HCT116 (cell line): ENCODE results near the gene KCNH3. TPM values are rescaled to one million over a fixed set of nuclear protein-coding genes. Genes with fewer than 3 reads are reported as not detected.

Experiments used
- ATAC-seq: fragments of 200-7000 bp; cut with Tn5 transposase; 2 replicates; pipeline ENCODE4 v1.9.1; 2020; ENCODE audit warnings: mild to moderate bottlenecking, moderate library complexity
- BruUV-seq: library from RNA; stranded (reverse); fragments of 400-500 nt; replicated peaks from 2 replicates; lab custom pipeline; 2021; lab: Mats Ljungman, UMichigan
- CTCF ChIA-PET: fragments of 300-600 bp; sonication (Branson Sonifier 250); formaldehyde crosslinking; loops from one replicate; lab custom pipeline; 2021; ENCODE audit warnings: antibody characterized with exemption; lab: Charles Lee
- POLR2A ChIA-PET: fragments of 300-600, 350-600 bp; sonication (Branson Sonifier 250); formaldehyde crosslinking; loops from one replicate; lab custom pipeline; 2021; ENCODE audit warnings: antibody characterized with exemption; lab: Charles Lee
- RAD21 ChIA-PET, 2 experiments: fragments of 300-600 bp; sonication (Branson Sonifier 250); formaldehyde crosslinking; loops; one replicate each; lab custom pipeline; 2023; ENCODE audit warnings: low total read pairs in 2 of 2; ENCODE audit not compliant: uncharacterized antibody in 2 of 2, unreplicated experiment in 2 of 2, low non-redundant PET in 1 of 2; lab: Charles Lee
- DNase-seq: peaks from one replicate; pipeline ENCODE4 v3.0.0-alpha.2; 2010; ENCODE audit warnings: low read depth, low spot score
- H2AFZ ChIP-seq: fragments of 200-600 bp; shearing (Covaris generic), sonication (generic); 2 replicates; pipeline ENCODE4 v1.6.1; 2017; ENCODE audit warnings: low read depth, mixed run types, mixed read lengths, antibody characterized with exemption, low read length; ENCODE audit not compliant: poor library complexity, severe bottlenecking
- H3K27ac ChIP-seq: 2 replicates; pipeline ENCODE4 v1.5.1; 2012; ENCODE audit warnings: low read depth, low read length
- H3K27me3 ChIP-seq: fragments of 200-600 bp; sonication (generic); 2 replicates; pipeline ENCODE4 v1.6.1; 2016; ENCODE audit warnings: mixed run types, low read length, mixed read lengths; ENCODE audit not compliant: insufficient read depth
- H3K36me3 ChIP-seq, 2 experiments: fragments of 200-500 bp in 1 of 2; fragments of 200-600 bp in 1 of 2; sonication (Bioruptor generic) in 1 of 2; sonication (generic) in 1 of 2; 2 replicates each; pipeline versions ENCODE4 v1.5.1 to v1.6.1; 2014 to 2016; ENCODE audit warnings: low read length in 2 of 2, inconsistent platforms in 1 of 2, mixed read lengths in 1 of 2, mixed run types in 1 of 2; ENCODE audit not compliant: insufficient read depth in 2 of 2, control insufficient read depth in 1 of 2
- H3K4me1 ChIP-seq, 2 experiments: fragments of 200-600 bp in 1 of 2; sonication (generic) in 1 of 2; 2 replicates each; pipeline versions ENCODE4 v1.5.1 to v1.6.1; 2012 to 2017; ENCODE audit warnings: low read length in 2 of 2, inconsistent platforms in 1 of 2, mild to moderate bottlenecking in 1 of 2, mixed read lengths in 1 of 2, mixed run types in 1 of 2, moderate library complexity in 1 of 2; ENCODE audit not compliant: insufficient read depth in 2 of 2, control insufficient read depth in 1 of 2
- H3K4me2 ChIP-seq: fragments of 200-600 bp; sonication (generic); 2 replicates; pipeline ENCODE4 v1.6.1; 2017; ENCODE audit warnings: mixed run types, low read length, mixed read lengths
- H3K4me3 ChIP-seq, 2 experiments: fragments of 200-600 bp in 1 of 2; sonication (generic) in 1 of 2; replicated peaks in 1 of 2; 2 replicates each; pipeline ENCODE4 v1.5.1; 2011 to 2016; ENCODE audit warnings: low read length in 2 of 2, control low read depth in 1 of 2, low read depth in 1 of 2, mild to moderate bottlenecking in 1 of 2, mixed read lengths in 1 of 2, mixed run types in 1 of 2
- H3K79me2 ChIP-seq: fragments of 200-600 bp; sonication (generic); 2 replicates; pipeline ENCODE4 v1.6.1; 2017; ENCODE audit warnings: mild to moderate bottlenecking, mixed run types, low read length, moderate library complexity, mixed read lengths; ENCODE audit not compliant: insufficient read depth
- H3K9ac ChIP-seq: fragments of 200-600 bp; sonication (generic); 2 replicates; pipeline ENCODE4 v1.6.1; 2016; ENCODE audit warnings: low read length, mixed read lengths
- H3K9me2 ChIP-seq: fragments of 200-600 bp; sonication (generic), shearing (Covaris generic); 2 replicates; pipeline ENCODE4 v1.6.1; 2017; ENCODE audit warnings: mixed run types, mild to moderate bottlenecking, moderate library complexity; ENCODE audit not compliant: insufficient read depth
- H3K9me3 ChIP-seq, 2 experiments: fragments of 200-500 bp in 1 of 2; fragments of 200-600 bp in 1 of 2; sonication (Bioruptor generic) in 1 of 2; sonication (generic) in 1 of 2; 2 replicates each; pipeline ENCODE4 v1.6.1; 2014 to 2017; ENCODE audit warnings: low read length in 2 of 2, mixed read lengths in 2 of 2, inconsistent platforms in 1 of 2, low read depth in 1 of 2, mild to moderate bottlenecking in 1 of 2, mixed run types in 1 of 2, moderate library complexity in 1 of 2; ENCODE audit not compliant: control insufficient read depth in 1 of 2, insufficient read depth in 1 of 2
- H4K20me1 ChIP-seq: fragments of 200-600 bp; sonication (generic), shearing (Covaris generic); 2 replicates; pipeline ENCODE4 v1.6.1; 2017; ENCODE audit warnings: mixed run types, mild to moderate bottlenecking, moderate library complexity; ENCODE audit not compliant: insufficient read depth
- CTCF ChIP-seq, 3 experiments: fragments of 200-600 bp in 1 of 3; sonication (generic) in 1 of 3; IDR thresholded peaks in 2 of 3; conservative IDR thresholded peaks in 1 of 3; 2 replicates each; pipeline ENCODE4 v1.5.1; 2012 to 2017; ENCODE audit warnings: low read depth in 2 of 3, low read length in 2 of 3, antibody characterized with exemption in 1 of 3, borderline replicate concordance in 1 of 3, control low read depth in 1 of 3, mild to moderate bottlenecking in 1 of 3, mixed read lengths in 1 of 3, mixed run types in 1 of 3, moderate library complexity in 1 of 3; ENCODE audit not compliant: insufficient read depth in 1 of 3
- EGR1 ChIP-seq: IDR thresholded peaks from 2 replicates; pipeline ENCODE4 v1.6.1; 2012; ENCODE audit warnings: low read depth
- EZH2phosphoT487 ChIP-seq: fragments of 200-600 bp; IDR thresholded peaks from 2 replicates; pipeline ENCODE4 v1.6.1; 2018; ENCODE audit warnings: antibody characterized with exemption, borderline replicate concordance
- MAX ChIP-seq: IDR thresholded peaks from 2 replicates; pipeline ENCODE4 v1.6.1; 2012
- POLR2AphosphoS5 ChIP-seq: IDR thresholded peaks from 2 replicates; pipeline ENCODE4 v1.6.1; 2011; ENCODE audit warnings: mild to moderate bottlenecking, low read depth, low read length, moderate library complexity
- RAD21 ChIP-seq: IDR thresholded peaks from 2 replicates; pipeline ENCODE4 v1.6.1; 2012; ENCODE audit warnings: low read depth, mild to moderate bottlenecking
- REST ChIP-seq: IDR thresholded peaks from 2 replicates; pipeline ENCODE4 v1.6.1; 2012; ENCODE audit warnings: low read depth
- SIN3A ChIP-seq: IDR thresholded peaks from 2 replicates; pipeline ENCODE4 v1.6.1; 2012; ENCODE audit warnings: low read depth
- SP1 ChIP-seq: IDR thresholded peaks from 2 replicates; pipeline ENCODE4 v1.6.1; 2012; ENCODE audit warnings: low read depth
- SRF ChIP-seq: IDR thresholded peaks from 2 replicates; pipeline ENCODE4 v1.6.1; 2012; ENCODE audit warnings: low read depth
- TCF7L2 ChIP-seq: IDR thresholded peaks from 2 replicates; pipeline ENCODE4 v1.7.0; 2011; ENCODE audit warnings: borderline replicate concordance, inconsistent platforms; ENCODE audit not compliant: insufficient read depth, insufficient read length; ENCODE audit errors: extremely low read depth
- YY1 ChIP-seq: IDR thresholded peaks from 2 replicates; pipeline ENCODE4 v1.6.1; 2011; ENCODE audit warnings: low read length, low read depth, moderate library complexity, mild to moderate bottlenecking; ENCODE audit not compliant: insufficient replicate concordance; ENCODE audit errors: extremely low read depth
- ZFX ChIP-seq: fragments of 450-650 bp; IDR thresholded peaks from 2 replicates; pipeline ENCODE4 v1.6.1; 2017
- ZNF274 ChIP-seq: fragments of 200-500 bp; sonication (Bioruptor generic); IDR thresholded peaks from 2 replicates; pipeline ENCODE4 v1.6.1; 2014; ENCODE audit warnings: mild to moderate bottlenecking, low read depth, low read length, inconsistent platforms
- intact Hi-C: fragments of 100-400 bp; cut with micrococcal nuclease; formaldehyde crosslinking; loops from 2 replicates; pipeline ENCODE4 v1.10.0; 2022
- total RNA-seq: library from RNA; stranded (reverse); gene quantifications from one replicate; pipeline ENCODE4 v1.2.1, GENCODE V29; 2021; ENCODE audit not compliant: unreplicated experiment

Gene KCNH3
- total RNA-seq, 1 experiment from 2014 or later = 35.3 TPM

- H3K9ac ChIP-seq = no peak overlapping the region
- no TSS peak for BruUV-seq
- no peaks in the 10 kb centered on the region for H4K20me1 ChIP-seq
- H3K9me2 ChIP-seq = no peaks in the 10 kb centered on the region
- ChIA-PET RAD21 (no interaction called here), CTCF (no interaction called here), POLR2A (no interaction called here)
- no peak overlapping the region for H3K4me2 ChIP-seq
- peaks cover 40% of the 10 kb centered on the region for H3K79me2 ChIP-seq
- no peaks in the 10 kb centered on the region for H3K9me3 ChIP-seq
- TF ChIP-seq SRF = no peak
- no peak for TF ChIP-seq MAX
- TF ChIP-seq CTCF (IDR thresholded peaks at IDR 0.05 in 2 of 3, conservative IDR thresholded peaks at IDR 0.05 in 1 of 3; ENCODE audit: borderline replicate concordance in 1 of 3, insufficient read depth in 1 of 3, low read depth in 2 of 3, low read length in 2 of 3) = no peak
- TF ChIP-seq EZH2phosphoT487 = no peak
- TF ChIP-seq RAD21 = no peak
- TF ChIP-seq POLR2AphosphoS5 = no peak
- TF ChIP-seq REST = no peak
- TF ChIP-seq EGR1 = no peak
- no peak for TF ChIP-seq ZFX
- TF ChIP-seq ZNF274 = no peak
- no peak for TF ChIP-seq TCF7L2
- TF ChIP-seq YY1 = no peak
- no peak for TF ChIP-seq SIN3A
- no peak for TF ChIP-seq SP1
- intact Hi-C loops = no loop called here
- peaks cover 5 to 14% of the 10 kb centered on the region in 2 experiments; a peak in 3 of 4 replicates for H3K4me1 ChIP-seq
- no peak overlapping the region; the same call in 1 of the 2 replicates for H3K27ac ChIP-seq
- peaks cover 16 to 55% of the 10 kb centered on the region in 2 experiments; a peak in 3 of 4 replicates for H3K36me3 ChIP-seq
- H2AFZ ChIP-seq = no peak overlapping the region
- DNase-seq (no peak), ATAC-seq (no peak; the same call in 1 of the 2 replicates)
- H3K27me3 ChIP-seq = no peaks in the 10 kb centered on the region
- H3K4me3 ChIP-seq = no peak overlapping the region
These were observed 25.3 kb downstream of the KCNH3 start for GRCh38 chr12:49563951-49564685.
